Measurements from ENCODE around the gene DUS2. TPM values are rescaled to one million over a fixed set of nuclear protein-coding genes. Genes with fewer than 3 reads are reported as not detected.

The DUS2 gene
- polyA plus RNA-seq, 1 donor (not counting 4 experiments of a cell fraction or from before 2014, with no cell fraction given), result 22.9 TPM

DNA sequence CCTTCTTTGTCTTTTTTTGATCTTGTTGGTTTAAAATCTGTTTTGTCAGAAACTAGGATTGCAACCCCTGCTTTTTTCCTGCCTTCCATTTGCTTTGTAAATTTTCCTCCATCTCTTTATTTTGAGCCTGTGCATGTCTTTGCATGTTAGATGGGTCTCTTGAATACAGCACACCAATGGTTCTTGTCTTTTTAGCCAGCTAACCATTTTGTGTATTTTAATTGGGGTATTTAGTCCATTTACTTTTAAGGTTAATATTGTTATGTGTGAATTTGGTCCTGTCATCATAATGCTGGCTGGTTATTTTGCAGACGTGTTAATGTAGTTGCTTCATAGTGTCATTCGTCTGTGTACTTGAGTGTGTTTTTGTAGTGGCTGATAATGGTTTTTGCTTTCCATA, 88.3 kb downstream of the DUS2 start:
- TF ChIP-seq CTCF (optimal IDR thresholded peaks at IDR 0.05 in 1 of 3, IDR thresholded peaks at IDR 0.05 in 1 of 3, conservative IDR thresholded peaks at IDR 0.05 in 1 of 3; ENCODE audit: extremely low read depth in 1 of 3, insufficient read depth in 2 of 3, low read length in 3 of 3) (no peak), EZH2 (IDR thresholded peaks at IDR 0.05; ENCODE audit: low read length) (no peak)
- Histone ChIP-seq H3K9me3 (ENCODE audit: control insufficient read depth, low read depth, low read length) (peaks cover 2% of the 10 kb centered on the region), H3K79me2 (ENCODE audit: control insufficient read depth, insufficient read depth, low read length) (peaks cover 56% of the 10 kb centered on the region), H3K27ac (ENCODE audit: control insufficient read depth, insufficient read depth, low read length) (no peak overlapping the region), H3K4me3 (ENCODE audit: control insufficient read depth in 2 of 3, extremely low read depth in 1 of 3, insufficient read depth in 2 of 3, low read depth in 1 of 3, low read length in 3 of 3) (no peak overlapping the region), H3K36me3 (ENCODE audit: control insufficient read depth in 2 of 2, extremely low read depth in 1 of 2, insufficient read depth in 2 of 2, low read length in 2 of 2) (no peaks in the 10 kb centered on the region), H2AFZ (ENCODE audit: control insufficient read depth, low read length) (no peak overlapping the region), H3K9ac (ENCODE audit: control insufficient read depth, extremely low read depth, insufficient read depth, low read length) (no peak overlapping the region), H3K27me3 (ENCODE audit: control insufficient read depth, extremely low read depth, insufficient read depth, low read length) (no peaks in the 10 kb centered on the region), H3K4me1 (ENCODE audit: control insufficient read depth, extremely low read depth, insufficient read depth, low read length) (no peaks in the 10 kb centered on the region), H4K20me1 (ENCODE audit: control insufficient read depth, extremely low read depth, insufficient read depth, low read length) (no peaks in the 10 kb centered on the region), H3K4me2 (ENCODE audit: control insufficient read depth, extremely low read depth, insufficient read depth, low read depth, low read length) (no peak overlapping the region), H3K9me1 (ENCODE audit: control insufficient read depth, extremely low read depth, insufficient read depth, low read length) (no peaks in the 10 kb centered on the region)
- dilution Hi-C loops (cut with MboI; ENCODE audit: extremely low pct_ligation_motif_present, low sequenced_read_pairs), result no loop called here
- FAIRE-seq (no peak), DNase-seq (ENCODE audit: low read depth, low spot score) (no peak)

DNA sequence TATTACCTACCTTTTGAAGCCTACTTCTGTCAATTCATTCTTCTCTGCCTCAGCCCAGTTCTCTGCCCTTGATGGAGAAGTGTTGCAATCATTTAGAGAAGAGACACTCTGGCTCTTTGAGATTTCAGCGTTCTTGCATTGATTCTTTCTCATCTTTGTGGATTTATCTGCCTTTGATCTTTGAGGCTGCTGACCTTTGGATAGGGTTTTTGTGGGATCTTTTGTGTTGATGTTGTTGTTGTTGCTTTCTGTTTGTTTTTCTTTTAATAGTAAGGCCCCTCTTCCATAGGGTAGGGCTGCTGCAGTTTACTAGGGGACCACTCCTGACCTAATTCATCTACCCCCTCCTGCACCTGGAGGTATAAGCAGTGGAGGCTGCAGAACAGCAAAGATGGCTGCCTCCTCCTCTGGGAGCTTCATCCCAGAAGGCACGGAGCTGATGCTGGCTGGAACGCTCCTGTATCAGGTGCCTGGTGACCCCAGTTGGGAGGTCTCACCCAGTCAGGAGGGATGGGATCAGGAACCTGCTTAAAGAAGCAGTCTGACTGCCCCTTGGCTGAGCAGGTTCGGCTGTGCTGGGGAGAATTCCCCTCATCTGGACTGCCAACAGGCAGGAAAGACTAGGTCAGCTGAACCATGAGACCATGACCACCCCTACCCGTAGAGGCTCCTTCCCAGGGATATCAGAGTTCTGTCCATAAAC, 90.1 kb downstream of the DUS2 start:
- TF ChIP-seq EZH2 (IDR thresholded peaks at IDR 0.05; ENCODE audit: low read length), result no peak
- TF ChIP-seq CTCF (optimal IDR thresholded peaks at IDR 0.05 in 1 of 3, IDR thresholded peaks at IDR 0.05 in 1 of 3, conservative IDR thresholded peaks at IDR 0.05 in 1 of 3; ENCODE audit: extremely low read depth in 1 of 3, insufficient read depth in 2 of 3, low read length in 3 of 3), result no peak
- Histone ChIP-seq H3K4me2 (ENCODE audit: control insufficient read depth, extremely low read depth, insufficient read depth, low read depth, low read length) (no peak overlapping the region), H3K36me3 (ENCODE audit: control insufficient read depth in 2 of 2, extremely low read depth in 1 of 2, insufficient read depth in 2 of 2, low read length in 2 of 2) (no peaks in the 10 kb centered on the region), H2AFZ (ENCODE audit: control insufficient read depth, low read length) (no peak overlapping the region), H3K9me1 (ENCODE audit: control insufficient read depth, extremely low read depth, insufficient read depth, low read length) (no peaks in the 10 kb centered on the region), H3K79me2 (ENCODE audit: control insufficient read depth, insufficient read depth, low read length) (peaks cover 56% of the 10 kb centered on the region), H3K9me3 (ENCODE audit: control insufficient read depth, low read depth, low read length) (peaks cover 2% of the 10 kb centered on the region), H4K20me1 (ENCODE audit: control insufficient read depth, extremely low read depth, insufficient read depth, low read length) (no peaks in the 10 kb centered on the region), H3K9ac (ENCODE audit: control insufficient read depth, extremely low read depth, insufficient read depth, low read length) (no peak overlapping the region), H3K27me3 (ENCODE audit: control insufficient read depth, extremely low read depth, insufficient read depth, low read length) (no peaks in the 10 kb centered on the region), H3K4me1 (ENCODE audit: control insufficient read depth, extremely low read depth, insufficient read depth, low read length) (no peaks in the 10 kb centered on the region), H3K27ac (ENCODE audit: control insufficient read depth, insufficient read depth, low read length) (no peak overlapping the region), H3K4me3 (ENCODE audit: control insufficient read depth in 2 of 3, extremely low read depth in 1 of 3, insufficient read depth in 2 of 3, low read depth in 1 of 3, low read length in 3 of 3) (no peak overlapping the region)
- no peak for FAIRE-seq
- no peak for DNase-seq (ENCODE audit: low read depth, low spot score)
- dilution Hi-C loops (cut with MboI; ENCODE audit: extremely low pct_ligation_motif_present, low sequenced_read_pairs), result no loop called here
